Right lobe of liver (tissue), 6 donors: ENCODE data around the gene WBP2NL. TPM values are rescaled to one million over a fixed set of nuclear protein-coding genes. Genes with fewer than 3 reads are reported as not detected.

Source experiments
- ATAC-seq, 4 donors: fragments of 200-7000 bp; cut with Tn5 transposase; one replicate each; pipeline ENCODE4 v1.9.1; 2020; ENCODE audit warnings: mild to moderate bottlenecking in 4 of 4, moderate library complexity in 4 of 4
- DNase-seq, 3 donors: peaks; one replicate each; pipeline ENCODE4 v3.0.0-alpha.2; 2020
- H3K27ac ChIP-seq, 3 donors: fragments of 200-600 bp; one replicate each; pipeline ENCODE4 v1.8.0; 2022
- H3K27me3 ChIP-seq, 2 donors: fragments of 200-600 bp; one replicate each; pipeline ENCODE4 v1.8.0; 2022
- H3K36me3 ChIP-seq, 4 donors: fragments of 200-600 bp; sonication (generic) in 1 of 4; one replicate each; pipeline versions ENCODE4 v1.5.1 to v1.8.0; 2017 to 2022; ENCODE audit warnings: control low read depth in 1 of 4
- H3K4me1 ChIP-seq, 4 donors: fragments of 200-600 bp; sonication (generic) in 1 of 4; one replicate each; pipeline versions ENCODE4 v1.5.1 to v1.8.0; 2017 to 2022; ENCODE audit warnings: control low read depth in 1 of 4
- H3K4me3 ChIP-seq, 3 donors: fragments of 200-600 bp; one replicate each; pipeline ENCODE4 v1.8.0; 2022
- H3K9me3 ChIP-seq, 4 donors: fragments of 200-600 bp; sonication (generic) in 1 of 4; one replicate each; pipeline versions ENCODE4 v1.5.1 to v1.8.0; 2017 to 2022; ENCODE audit warnings: control low read depth in 1 of 4
- POLR2A ChIP-seq: fragments of 450-650 bp; IDR thresholded peaks from one replicate; pipeline ENCODE4 v1.6.1; 2017; ENCODE audit warnings: antibody characterized with exemption, mild to moderate bottlenecking
- WGBS: methylation state at CpG from one replicate; pipeline ENCODE4 v1.1.6; 2018; ENCODE audit warnings: low coverage, low lambda C conversion rate; ENCODE audit not compliant: insufficient coverage; ENCODE audit errors: missing lambda C conversion rate; 5-methylcytosine and 5-hydroxymethylcytosine counted together
- intact Hi-C, 2 donors: fragments of 100-400 bp; cut with DNase I; formaldehyde crosslinking; loops; one replicate each; pipeline versions ENCODE4 v1.11.2 to v1.14.1; 2022
- total RNA-seq, 6 experiments: library from RNA; depleted of rRNA in 2 of 6; stranded (reverse); fragments of >200 nt in 2 of 6; fragmentation: NEBNext Ultra II Directional in 3 of 6; extraction: Animal tissue kit (Norgen Biotek cat#: 25700) in 3 of 6; gene quantifications; one replicate each; pipeline versions ENCODE4 v1.1.0 to v1.2.4, GENCODE V29; 2016 to 2023
- TF ChIP-seq, protein P1 (sequence below), 4 donors: fragments of 200-600 bp in 3 of 4; fragments of 450-650 bp in 1 of 4; IDR thresholded peaks; one replicate each; pipeline versions ENCODE4 v1.5.1 to v1.8.0; 2016 to 2022; ENCODE audit warnings: antibody characterized with exemption in 4 of 4, mild to moderate bottlenecking in 2 of 4
- donor health status: DM: no; HTN: yes; CAD: no.
- donor health status: DM: no; HTN: no; CAD: no.
- donor health status: DM: no; HTN: no; CAD: no.
- donor health status: DM: no; HTN: yes; CAD: no.
- donor health status: DM: no; HTN: yes; CAD: no.

Gene WBP2NL
- total RNA-seq, 6 experiments from 2014 or later, result 0.12 to 0.72 (median 0.63) TPM

DNA sequence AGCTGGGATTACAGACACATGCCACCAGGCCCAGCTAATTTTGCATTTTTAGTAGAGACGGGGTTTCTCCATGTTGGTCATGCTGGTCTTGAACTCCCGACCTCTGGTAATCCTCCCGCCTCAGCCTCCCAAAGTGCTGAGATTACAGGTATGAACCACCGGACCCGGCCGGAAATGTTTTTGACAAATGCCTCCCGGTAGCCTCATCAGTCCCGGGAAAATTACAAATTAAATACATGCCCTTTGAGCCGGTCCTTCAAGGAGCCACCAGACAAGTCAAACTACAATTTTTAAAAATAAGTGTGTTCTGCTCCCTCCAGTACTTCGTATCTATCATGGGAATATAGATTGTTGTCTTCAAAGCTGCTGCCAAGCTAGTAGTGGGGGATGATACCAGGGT, 17.5 kb downstream of the WBP2NL start:
- Histone ChIP-seq H3K4me1 (no peaks in the 10 kb centered on the region), H3K27ac (no peak overlapping the region), H3K4me3 (no peak overlapping the region), H3K27me3 (no peaks in the 10 kb centered on the region), H3K36me3 (no peaks in the 10 kb centered on the region), H3K9me3 (no peaks in the 10 kb centered on the region)
- TF ChIP-seq, protein P1, sequence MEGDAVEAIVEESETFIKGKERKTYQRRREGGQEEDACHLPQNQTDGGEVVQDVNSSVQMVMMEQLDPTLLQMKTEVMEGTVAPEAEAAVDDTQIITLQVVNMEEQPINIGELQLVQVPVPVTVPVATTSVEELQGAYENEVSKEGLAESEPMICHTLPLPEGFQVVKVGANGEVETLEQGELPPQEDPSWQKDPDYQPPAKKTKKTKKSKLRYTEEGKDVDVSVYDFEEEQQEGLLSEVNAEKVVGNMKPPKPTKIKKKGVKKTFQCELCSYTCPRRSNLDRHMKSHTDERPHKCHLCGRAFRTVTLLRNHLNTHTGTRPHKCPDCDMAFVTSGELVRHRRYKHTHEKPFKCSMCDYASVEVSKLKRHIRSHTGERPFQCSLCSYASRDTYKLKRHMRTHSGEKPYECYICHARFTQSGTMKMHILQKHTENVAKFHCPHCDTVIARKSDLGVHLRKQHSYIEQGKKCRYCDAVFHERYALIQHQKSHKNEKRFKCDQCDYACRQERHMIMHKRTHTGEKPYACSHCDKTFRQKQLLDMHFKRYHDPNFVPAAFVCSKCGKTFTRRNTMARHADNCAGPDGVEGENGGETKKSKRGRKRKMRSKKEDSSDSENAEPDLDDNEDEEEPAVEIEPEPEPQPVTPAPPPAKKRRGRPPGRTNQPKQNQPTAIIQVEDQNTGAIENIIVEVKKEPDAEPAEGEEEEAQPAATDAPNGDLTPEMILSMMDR (IDR thresholded peaks at IDR 0.05), result no peak
- no peak for TF ChIP-seq POLR2A
- ATAC-seq (no peak), DNase-seq (no peak)
- WGBS, result 53% methylated on average over 4 of the region's 10 CpGs
- intact Hi-C loops, result no loop called here

DNA sequence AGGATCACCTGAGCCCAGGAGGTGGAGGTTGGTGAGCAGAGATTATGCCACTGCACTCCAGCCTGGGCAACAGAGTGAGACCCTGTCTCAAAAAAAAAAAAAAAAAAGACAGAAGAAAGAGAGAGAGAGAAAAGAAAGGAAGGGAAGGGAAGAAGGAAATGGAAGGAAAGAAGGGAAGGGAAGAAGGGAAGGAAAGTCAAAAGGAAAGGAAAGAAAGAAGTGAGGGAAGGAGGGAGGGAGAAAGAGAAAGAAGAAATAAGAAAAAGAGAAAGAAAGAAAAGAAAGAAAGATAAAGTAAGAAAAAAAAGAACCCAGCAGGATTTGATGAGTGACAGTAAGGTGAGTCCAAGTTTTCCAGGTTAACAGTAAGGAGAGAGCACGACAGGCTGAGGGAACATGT, 19.6 kb downstream of the WBP2NL start:
- no peak for DNase-seq
- H3K36me3 ChIP-seq, result no peaks in the 10 kb centered on the region
- intact Hi-C loops, result no loop called here
- H3K4me3 ChIP-seq, result no peak overlapping the region
- ATAC-seq, result no peak
- no peak overlapping the region for H3K27ac ChIP-seq
- no peaks in the 10 kb centered on the region for H3K9me3 ChIP-seq
- no peaks in the 10 kb centered on the region for H3K4me1 ChIP-seq
- TF ChIP-seq, protein P1 (IDR thresholded peaks at IDR 0.05), result no peak
- no peak for TF ChIP-seq POLR2A
- H3K27me3 ChIP-seq, result no peaks in the 10 kb centered on the region
- WGBS, result 50% methylated on average over 1 of the region's 1 CpG

DNA sequence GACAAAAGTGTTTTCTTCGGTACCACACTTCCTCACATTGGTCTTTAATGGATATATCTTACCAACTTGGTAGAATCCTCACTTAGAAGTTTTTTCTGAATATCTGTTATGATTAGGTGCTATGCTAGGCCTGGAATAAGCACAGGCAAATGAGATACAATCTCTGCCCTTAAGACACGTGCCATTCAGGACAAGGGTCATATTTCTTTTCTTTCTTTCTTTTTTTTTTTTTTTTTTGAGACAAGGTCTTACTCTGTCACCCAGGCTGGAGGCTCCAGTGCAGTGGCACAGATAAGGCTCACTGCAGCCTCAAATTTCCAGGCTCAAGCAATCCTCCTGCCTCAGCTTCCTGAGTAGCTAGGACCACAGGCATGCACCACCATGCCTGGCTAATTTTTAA, 23.0 kb downstream of the WBP2NL start:
- no peak for TF ChIP-seq POLR2A
- TF ChIP-seq, protein P1 (IDR thresholded peaks at IDR 0.05), result no peak
- ATAC-seq (no peak), DNase-seq (no peak)
- intact Hi-C loops, result no loop called here
- H3K27ac ChIP-seq, result no peak overlapping the region
- no peaks in the 10 kb centered on the region for H3K36me3 ChIP-seq
- no peaks in the 10 kb centered on the region for H3K9me3 ChIP-seq
- H3K4me3 ChIP-seq, result no peak overlapping the region
- WGBS, result 84% methylated on average over 2 of the region's 2 CpGs
- no peaks in the 10 kb centered on the region for H3K4me1 ChIP-seq
- no peaks in the 10 kb centered on the region for H3K27me3 ChIP-seq

DNA sequence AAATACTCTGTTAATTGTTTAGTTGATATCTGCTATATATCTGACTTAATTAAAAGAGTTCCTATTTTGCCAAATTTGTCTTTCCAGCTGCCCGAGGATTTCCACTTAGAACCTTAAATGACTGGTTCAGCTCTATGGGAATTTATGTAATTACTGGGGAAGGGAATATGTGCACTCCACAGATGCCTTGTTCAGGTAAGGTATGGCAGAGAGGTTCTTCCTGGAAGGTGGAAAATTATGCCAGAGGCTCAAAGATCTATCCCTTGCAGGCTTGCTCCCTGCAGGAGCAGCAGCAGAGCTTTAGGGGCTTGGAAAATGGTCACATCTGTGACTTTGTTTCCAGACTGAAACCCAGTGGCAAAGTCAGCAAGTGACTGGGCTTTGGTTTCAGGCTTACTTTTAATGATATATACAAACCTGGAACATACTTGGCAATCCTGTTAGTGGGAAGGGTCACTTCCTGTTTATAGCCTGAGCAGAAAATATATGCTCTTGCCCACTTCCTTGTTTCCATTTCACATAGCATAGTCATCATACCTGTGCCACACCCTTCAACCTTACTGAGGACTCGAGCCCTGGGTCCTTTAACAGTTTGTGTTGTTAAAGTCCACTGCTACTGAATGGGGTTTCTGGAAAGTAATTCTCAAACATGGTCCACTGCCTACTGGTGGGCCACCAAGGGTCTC, 23.7 kb downstream of the WBP2NL start:
- WGBS, result 83% methylated on average over 2 of the region's 2 CpGs
- Histone ChIP-seq H3K9me3 (no peaks in the 10 kb centered on the region), H3K4me3 (no peak overlapping the region), H3K27me3 (no peaks in the 10 kb centered on the region), H3K4me1 (no peaks in the 10 kb centered on the region), H3K27ac (no peak overlapping the region), H3K36me3 (no peaks in the 10 kb centered on the region)
- intact Hi-C loops, result no loop called here
- no peak for TF ChIP-seq POLR2A
- TF ChIP-seq, protein P1 (IDR thresholded peaks at IDR 0.05), result no peak
- no peak for ATAC-seq
- no peak for DNase-seq
